Mucosa of rectum (tissue), 2 donors: ENCODE results near the gene GATA6.
"Not testable (repeated sequence)": the region's sequence is repeated elsewhere in the genome, so short reads cannot be mapped to it uniquely, and the experiment has no call there.

ENCODE experiments used
- H3K27ac ChIP-seq, 2 donors: one replicate each; pipeline ENCODE4 v1.7.0; 2013; ENCODE audit warnings: inconsistent platforms in 2 of 2, low read depth in 2 of 2, low read length in 2 of 2
- H3K27me3 ChIP-seq, 2 donors: one replicate each; pipeline ENCODE4 v1.7.0; 2013; ENCODE audit warnings: low read length in 2 of 2; ENCODE audit not compliant: control insufficient read depth in 2 of 2, insufficient read depth in 2 of 2
- H3K36me3 ChIP-seq, 2 donors: one replicate each; pipeline ENCODE4 v1.7.0; 2013; ENCODE audit warnings: low read length in 2 of 2; ENCODE audit not compliant: control insufficient read depth in 2 of 2, insufficient read depth in 2 of 2
- H3K4me1 ChIP-seq, 2 donors: one replicate each; pipeline ENCODE4 v1.7.0; 2013; ENCODE audit warnings: low read length in 2 of 2, mild to moderate bottlenecking in 1 of 2; ENCODE audit not compliant: control insufficient read depth in 2 of 2, insufficient read depth in 2 of 2
- H3K4me3 ChIP-seq, 2 donors: one replicate each; pipeline ENCODE4 v1.7.0; 2013; ENCODE audit warnings: low read length in 2 of 2
- H3K9ac ChIP-seq, 2 donors: one replicate each; pipeline ENCODE4 v1.7.0; 2013; ENCODE audit warnings: low read length in 2 of 2, low read depth in 1 of 2, mild to moderate bottlenecking in 1 of 2
- H3K9me3 ChIP-seq, 2 donors: one replicate each; pipeline ENCODE4 v1.7.0; 2013; ENCODE audit warnings: low read length in 2 of 2; ENCODE audit not compliant: control insufficient read depth in 2 of 2
- donor health status: healthy.
- donor health status: Normal muscosa, but diverticular disease.

GATA6 gene

GRCh38 chr18:22180722-22181121 is 11.3 kb downstream of the GATA6 start:
- no peaks in the 10 kb centered on the region for H3K9me3 ChIP-seq
- H3K27ac ChIP-seq = no peak overlapping the region
- no peak overlapping the region for H3K9ac ChIP-seq
- H3K36me3 ChIP-seq = peaks cover 15 to 23% of the 10 kb centered on the region in 2 donors
- no peak overlapping the region for H3K4me3 ChIP-seq
- H3K27me3 ChIP-seq = peaks cover 0 to 3% of the 10 kb centered on the region in 2 donors
- peaks cover 24 to 37% of the 10 kb centered on the region in 2 donors for H3K4me1 ChIP-seq

- Histone ChIP-seq H3K4me1 (peaks cover 27 to 43% of the 10 kb centered on the region in 2 donors), H3K4me3 (no peak overlapping the region), H3K27me3 (no peaks in the 10 kb centered on the region), H3K9ac (peak overlapping the region in 1 of 2 donors; percentile 37), H3K36me3 (peaks cover 21 to 22% of the 10 kb centered on the region in 2 donors), H3K9me3 (no peaks in the 10 kb centered on the region), H3K27ac (peak overlapping the region in 1 of 2 donors; percentile 18)
Observed at GRCh38 chr18:22182884-22183697, 13.7 kb downstream of the GATA6 start.

GRCh38 chr18:22183698-22184170 is 14.3 kb downstream of the GATA6 start:
- Histone ChIP-seq H3K4me1 (peaks cover 27 to 48% of the 10 kb centered on the region in 2 donors), H3K36me3 (peaks cover 22% of the 10 kb centered on the region in 2 donors), H3K27me3 (no peaks in the 10 kb centered on the region), H3K9ac (peak overlapping the region in 1 of 2 donors; percentile 37), H3K27ac (peak overlapping the region in 1 of 2 donors; percentile 18), H3K4me3 (no peak overlapping the region), H3K9me3 (no peaks in the 10 kb centered on the region)

- Histone ChIP-seq H3K36me3 (peaks cover 22 to 24% of the 10 kb centered on the region in 2 donors), H3K4me1 (peaks cover 27 to 53% of the 10 kb centered on the region in 2 donors), H3K27ac (peak overlapping the region; percentile 23 to 63), H3K9ac (peak overlapping the region in 1 of 2 donors; percentile 13)
- H3K27me3 ChIP-seq, H3K4me3 ChIP-seq, H3K9me3 ChIP-seq: not testable (repeated sequence)
Observed at GRCh38 chr18:22184573-22184972, 15.2 kb downstream of the GATA6 start.

- H3K9ac ChIP-seq = peak overlapping the region in 1 of 2 donors; percentile 42
- no peaks in the 10 kb centered on the region for H3K27me3 ChIP-seq
- H3K4me1 ChIP-seq = peaks cover 22 to 57% of the 10 kb centered on the region in 2 donors
- H3K9me3 ChIP-seq = no peaks in the 10 kb centered on the region
- peaks cover 22 to 24% of the 10 kb centered on the region in 2 donors for H3K36me3 ChIP-seq
- H3K27ac ChIP-seq = peak overlapping the region in 1 of 2 donors; percentile 63
- H3K4me3 ChIP-seq = peak overlapping the region in 1 of 2 donors; percentile 20
Observed at GRCh38 chr18:22185273-22185672, 15.9 kb downstream of the GATA6 start.

- Histone ChIP-seq H3K27me3 (no peaks in the 10 kb centered on the region), H3K27ac (peak overlapping the region in 1 of 2 donors; percentile 63), H3K36me3 (peaks cover 24 to 26% of the 10 kb centered on the region in 2 donors), H3K9me3 (no peaks in the 10 kb centered on the region), H3K4me1 (peaks cover 25 to 61% of the 10 kb centered on the region in 2 donors), H3K9ac (peak overlapping the region in 1 of 2 donors; percentile 42), H3K4me3 (no peak overlapping the region)
Observed at GRCh38 chr18:22185771-22186386, 16.5 kb downstream of the GATA6 start.

- H3K27me3 ChIP-seq = no peaks in the 10 kb centered on the region
- H3K4me3 ChIP-seq = no peak overlapping the region
- no peaks in the 10 kb centered on the region for H3K9me3 ChIP-seq
- peaks cover 21 to 23% of the 10 kb centered on the region in 2 donors for H3K36me3 ChIP-seq
- H3K9ac ChIP-seq = peak overlapping the region in 1 of 2 donors; percentile 42
- no peak overlapping the region for H3K27ac ChIP-seq
- H3K4me1 ChIP-seq = peaks cover 22 to 60% of the 10 kb centered on the region in 2 donors
Observed at GRCh38 chr18:22186484-22186971, 17.1 kb downstream of the GATA6 start.

GRCh38 chr18:22188559-22189267 is 19.3 kb downstream of the GATA6 start:
- H3K4me3 ChIP-seq = no peak overlapping the region
- peaks cover 0 to 1% of the 10 kb centered on the region in 2 donors for H3K27me3 ChIP-seq
- peak overlapping the region in 1 of 2 donors; percentile 39 for H3K9ac ChIP-seq
- H3K27ac ChIP-seq = peak overlapping the region in 1 of 2 donors; percentile 56
- peaks cover 22 to 70% of the 10 kb centered on the region in 2 donors for H3K4me1 ChIP-seq
- peaks cover 17 to 19% of the 10 kb centered on the region in 2 donors for H3K36me3 ChIP-seq
- H3K9me3 ChIP-seq = no peaks in the 10 kb centered on the region

- no peak overlapping the region for H3K4me3 ChIP-seq
- H3K27me3 ChIP-seq = peaks cover 0 to 5% of the 10 kb centered on the region in 2 donors
- peak overlapping the region in 1 of 2 donors; percentile 54 for H3K9ac ChIP-seq
- no peaks in the 10 kb centered on the region for H3K9me3 ChIP-seq
- H3K4me1 ChIP-seq = peaks cover 27 to 73% of the 10 kb centered on the region in 2 donors
- H3K27ac ChIP-seq = peak overlapping the region in 1 of 2 donors; percentile 63
- H3K36me3 ChIP-seq = peaks cover 17% of the 10 kb centered on the region in 2 donors
Observed at GRCh38 chr18:22189449-22190166, 20.2 kb downstream of the GATA6 start.
